ENCODE data around the gene TGM2.

Gene TGM2

DNA sequence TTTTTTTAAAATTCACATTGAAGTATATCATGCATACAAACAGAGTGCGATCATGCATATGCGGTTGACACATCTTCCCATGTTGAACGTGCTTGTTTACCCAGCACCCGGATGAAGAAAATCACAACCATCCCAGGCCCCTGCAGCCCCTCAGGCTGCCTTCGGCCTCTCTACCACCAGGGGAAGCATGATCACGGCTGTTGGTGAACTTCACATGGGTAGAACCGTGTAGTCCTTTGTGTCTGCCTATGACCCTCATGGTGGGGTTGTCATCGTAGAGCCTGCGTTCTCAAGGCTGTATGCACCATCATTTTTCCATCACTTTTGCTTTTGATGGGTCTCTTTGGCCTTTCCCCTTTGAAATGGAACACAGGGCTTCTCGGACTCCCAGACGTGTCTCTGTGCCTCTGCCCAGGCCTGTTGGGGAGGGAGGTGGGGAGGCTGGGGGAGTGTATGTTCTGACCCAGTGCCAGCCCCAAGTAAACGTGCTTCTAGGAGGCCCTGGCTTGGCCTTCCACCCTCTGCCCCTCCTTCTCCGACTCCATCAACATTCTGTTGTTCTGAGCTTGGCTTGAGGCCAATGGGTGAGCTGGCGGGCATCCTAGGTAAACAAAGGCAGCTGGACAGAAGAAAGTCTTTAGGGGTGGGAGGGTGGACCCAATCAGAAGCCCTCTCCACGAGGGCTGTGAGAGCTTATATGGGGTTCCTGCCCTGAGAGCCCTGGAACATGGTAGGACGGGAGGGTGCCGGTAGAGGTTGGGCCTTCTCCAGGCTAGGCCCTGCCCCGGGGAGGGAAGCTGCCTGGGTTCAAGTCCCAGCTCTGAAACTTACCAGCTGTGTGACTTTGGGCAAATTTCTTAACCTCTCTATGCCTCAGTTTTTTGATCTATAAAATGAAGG is 39.7 kb downstream of the TGM2 start:
- TF ChIP-seq, protein P1, sequence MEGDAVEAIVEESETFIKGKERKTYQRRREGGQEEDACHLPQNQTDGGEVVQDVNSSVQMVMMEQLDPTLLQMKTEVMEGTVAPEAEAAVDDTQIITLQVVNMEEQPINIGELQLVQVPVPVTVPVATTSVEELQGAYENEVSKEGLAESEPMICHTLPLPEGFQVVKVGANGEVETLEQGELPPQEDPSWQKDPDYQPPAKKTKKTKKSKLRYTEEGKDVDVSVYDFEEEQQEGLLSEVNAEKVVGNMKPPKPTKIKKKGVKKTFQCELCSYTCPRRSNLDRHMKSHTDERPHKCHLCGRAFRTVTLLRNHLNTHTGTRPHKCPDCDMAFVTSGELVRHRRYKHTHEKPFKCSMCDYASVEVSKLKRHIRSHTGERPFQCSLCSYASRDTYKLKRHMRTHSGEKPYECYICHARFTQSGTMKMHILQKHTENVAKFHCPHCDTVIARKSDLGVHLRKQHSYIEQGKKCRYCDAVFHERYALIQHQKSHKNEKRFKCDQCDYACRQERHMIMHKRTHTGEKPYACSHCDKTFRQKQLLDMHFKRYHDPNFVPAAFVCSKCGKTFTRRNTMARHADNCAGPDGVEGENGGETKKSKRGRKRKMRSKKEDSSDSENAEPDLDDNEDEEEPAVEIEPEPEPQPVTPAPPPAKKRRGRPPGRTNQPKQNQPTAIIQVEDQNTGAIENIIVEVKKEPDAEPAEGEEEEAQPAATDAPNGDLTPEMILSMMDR (IDR thresholded peaks at IDR 0.05; ENCODE audit: low read depth, low read length) = no peak; the same call in 1 of the 2 replicates
- DNase-seq (ENCODE audit: extremely low read depth, low read depth) = no peak

DNA sequence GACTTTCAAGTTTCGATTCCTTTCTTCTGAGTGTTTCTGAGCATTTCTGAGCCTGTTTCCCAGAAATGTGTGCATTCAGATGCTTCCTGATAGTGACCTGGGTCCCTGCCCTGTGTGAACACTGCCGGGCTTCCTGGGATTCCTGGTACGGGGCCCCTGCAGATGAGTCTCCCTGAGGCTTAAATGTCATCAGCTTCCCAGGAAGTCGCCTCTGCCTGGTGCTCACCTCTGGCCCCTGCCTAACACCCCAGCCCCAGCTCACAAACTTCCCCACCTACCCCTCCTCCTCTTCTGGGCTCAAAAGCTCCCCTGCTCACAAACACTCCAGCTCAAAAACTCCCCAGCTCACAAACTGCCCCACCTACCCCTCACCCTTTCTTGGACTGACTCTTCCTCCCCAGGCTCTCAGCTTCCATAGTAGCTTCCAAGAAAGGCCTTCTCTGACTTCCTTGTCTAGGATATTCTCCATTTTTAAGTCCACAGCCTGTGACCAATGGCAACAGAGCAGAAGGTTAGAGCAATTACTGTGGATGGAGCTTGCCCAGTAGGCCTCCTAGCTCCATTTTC is 42.0 kb downstream of the TGM2 start:
- TF ChIP-seq, protein P1 (IDR thresholded peaks at IDR 0.05; ENCODE audit: low read depth, low read length) = no peak
- DNase-seq (ENCODE audit: extremely low read depth, low read depth) = no peak

DNA sequence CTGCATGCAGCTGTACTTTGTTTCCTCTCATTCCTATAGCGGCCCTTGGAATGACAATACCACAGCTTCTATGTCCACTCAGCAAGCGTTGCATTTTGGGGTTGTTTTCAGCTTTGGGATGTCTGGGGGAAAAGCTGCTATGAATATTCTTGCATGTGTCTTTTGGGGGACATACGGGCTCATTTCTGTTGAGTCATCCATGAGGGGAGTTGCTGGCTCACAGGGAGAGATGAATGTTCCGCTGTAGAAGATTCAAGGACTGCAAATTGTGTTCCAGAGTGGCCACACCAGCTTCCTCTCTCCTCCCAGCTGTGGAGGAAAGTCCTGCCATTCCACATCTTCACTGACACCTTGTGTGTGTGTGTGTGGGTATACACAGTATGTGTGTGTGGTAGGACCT is 43.3 kb downstream of the TGM2 start:
- TF ChIP-seq, protein P1 (IDR thresholded peaks at IDR 0.05; ENCODE audit: low read depth, low read length) = no peak

DNA sequence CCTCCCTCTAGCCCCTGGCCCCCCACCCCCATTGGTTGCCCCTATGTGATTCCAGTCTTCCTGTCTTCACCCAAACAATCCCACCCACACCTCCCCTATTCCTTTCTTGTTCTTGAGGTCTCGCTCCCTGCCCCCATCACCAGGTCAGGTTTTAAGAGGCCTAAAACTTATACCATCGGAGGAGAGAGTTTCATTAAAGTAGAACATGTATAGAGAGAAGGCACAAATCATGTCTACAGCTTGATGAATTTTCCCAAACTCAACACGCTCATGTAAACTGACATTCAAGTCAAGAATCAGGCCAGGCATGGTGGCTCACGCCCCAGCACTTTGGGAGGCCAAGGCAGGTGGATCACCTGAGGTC is 44.5 kb downstream of the TGM2 start:
- no peak for DNase-seq (ENCODE audit: extremely low read depth, low read depth)
- TF ChIP-seq, protein P1 (IDR thresholded peaks at IDR 0.05; ENCODE audit: low read depth, low read length) = no peak

More for the DNA sequence above, 43.3 kb downstream of the TGM2 start:
- no peak for DNase-seq (ENCODE audit: extremely low read depth, low read depth)

DNA sequence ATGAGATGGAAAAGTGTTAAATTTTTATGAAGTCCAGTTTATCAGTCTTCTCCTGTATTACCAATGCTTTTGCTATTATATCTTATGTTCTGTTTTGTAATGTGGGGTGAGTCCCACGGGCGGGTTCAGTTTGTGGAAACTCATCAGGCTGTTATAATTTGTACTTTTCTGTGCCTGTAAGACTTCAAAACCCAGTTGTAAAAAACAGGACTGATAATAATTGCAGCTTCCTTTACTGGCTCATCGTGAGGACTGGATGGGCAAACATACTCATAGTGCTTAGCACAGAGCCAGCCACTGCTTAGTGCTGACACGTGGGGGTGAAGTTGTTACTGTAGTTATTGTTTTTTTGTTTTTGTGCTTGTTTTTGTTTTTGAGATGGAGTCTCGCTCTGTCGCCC is 45.6 kb downstream of the TGM2 start:
- DNase-seq (ENCODE audit: extremely low read depth, low read depth) = no peak
- TF ChIP-seq, protein P1 (IDR thresholded peaks at IDR 0.05; ENCODE audit: low read depth, low read length) = no peak

DNA sequence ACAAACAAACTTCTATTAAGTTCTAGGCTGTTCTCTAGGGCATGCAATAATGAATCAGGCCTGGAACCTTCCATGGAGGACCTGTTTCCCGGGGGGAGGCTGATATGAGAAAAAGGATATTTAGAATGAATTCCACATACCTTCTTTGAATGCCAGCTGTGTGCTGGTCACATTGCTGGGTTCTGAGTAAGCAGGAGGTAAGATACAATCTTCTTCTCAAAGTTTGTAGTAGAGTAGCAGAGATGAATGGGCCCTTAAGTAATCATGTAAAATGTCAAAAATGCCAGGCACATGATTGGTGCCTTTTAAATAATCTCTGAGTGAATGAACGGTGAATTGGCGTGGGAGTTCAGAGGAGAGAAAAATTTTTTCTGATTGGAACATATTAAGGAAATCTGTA is 47.4 kb downstream of the TGM2 start:
- DNase-seq (ENCODE audit: extremely low read depth, low read depth) = no peak

DNA sequence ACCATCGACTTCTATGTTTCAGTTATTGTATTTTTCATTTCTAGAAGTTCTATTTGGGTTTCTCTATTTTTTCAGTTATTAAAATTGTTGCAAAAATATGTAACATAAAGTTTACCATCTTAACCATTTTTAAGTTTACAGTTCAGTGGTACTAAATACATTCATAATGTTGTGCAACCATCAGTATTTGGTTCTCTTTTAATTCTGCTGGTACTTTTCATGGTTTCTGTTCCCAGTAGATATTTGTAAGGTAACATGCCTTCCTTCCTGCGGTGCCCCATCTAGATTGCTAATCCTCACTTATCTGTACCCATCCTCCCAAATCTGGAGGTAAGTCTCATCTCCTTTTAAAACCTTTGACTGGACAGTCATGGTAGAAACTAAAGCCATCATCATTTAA is 47.9 kb downstream of the TGM2 start:
- DNase-seq (ENCODE audit: extremely low read depth, low read depth) = no peak
- TF ChIP-seq, protein P1 (IDR thresholded peaks at IDR 0.05; ENCODE audit: low read depth, low read length) = no peak

More for the DNA sequence above, 47.4 kb downstream of the TGM2 start:
- TF ChIP-seq, protein P1 (IDR thresholded peaks at IDR 0.05; ENCODE audit: low read depth, low read length) = no peak

All from AG09319 (cell line).